AG04450 (cell line): ENCODE measurements around the gene GRID1. TPM values are rescaled to one million over a fixed set of nuclear protein-coding genes. Genes with fewer than 3 reads are reported as not detected.

Experiments
- CTCF ChIA-PET: fragments of 300-600, 350-600 bp; formaldehyde crosslinking; extraction: SDS; loops from one replicate; lab custom pipeline; 2022; ENCODE audit warnings: antibody characterized with exemption, inconsistent platforms; lab: Charles Lee
- POLR2A ChIA-PET: fragments of 350-600 bp; formaldehyde crosslinking; extraction: SDS; loops from one replicate; lab custom pipeline; 2021; ENCODE audit warnings: antibody characterized with exemption, inconsistent platforms; lab: Yijun Ruan, JAX
- DNase-seq: peaks from one replicate; pipeline ENCODE4 v3.0.0-alpha.2; 2011; ENCODE audit warnings: low read depth, low spot score
- H3K27ac ChIP-seq: one replicate; pipeline ENCODE4 v1.5.1; 2012; ENCODE audit warnings: low read depth, low read length, control low read depth
- H3K27me3 ChIP-seq: one replicate; pipeline ENCODE4 v1.6.0; 2012; ENCODE audit warnings: low read length; ENCODE audit not compliant: control insufficient read depth, insufficient read depth
- H3K4me3 ChIP-seq: 2 replicates; pipeline ENCODE4 v1.5.1; 2011; ENCODE audit warnings: mild to moderate bottlenecking, low read depth, low read length, control low read depth
- H3K9me3 ChIP-seq: 2 replicates; pipeline ENCODE4 v1.5.1; 2012; ENCODE audit warnings: low read length; ENCODE audit not compliant: control insufficient read depth, insufficient read depth
- CTCF ChIP-seq: IDR thresholded peaks from 2 replicates; pipeline ENCODE4 v1.5.1; 2011; ENCODE audit warnings: low read depth, low read length, control low read depth, inconsistent platforms
- polyA plus RNA-seq: library from polyadenylated mRNA; depleted of rRNA; stranded (reverse); fragments of >200 nt; gene quantifications from 2 replicates; pipeline ENCODE4 v1.2.3, GENCODE V29; 2011

Gene GRID1
- polyA plus RNA-seq, 1 experiment, result not detected

DNA sequence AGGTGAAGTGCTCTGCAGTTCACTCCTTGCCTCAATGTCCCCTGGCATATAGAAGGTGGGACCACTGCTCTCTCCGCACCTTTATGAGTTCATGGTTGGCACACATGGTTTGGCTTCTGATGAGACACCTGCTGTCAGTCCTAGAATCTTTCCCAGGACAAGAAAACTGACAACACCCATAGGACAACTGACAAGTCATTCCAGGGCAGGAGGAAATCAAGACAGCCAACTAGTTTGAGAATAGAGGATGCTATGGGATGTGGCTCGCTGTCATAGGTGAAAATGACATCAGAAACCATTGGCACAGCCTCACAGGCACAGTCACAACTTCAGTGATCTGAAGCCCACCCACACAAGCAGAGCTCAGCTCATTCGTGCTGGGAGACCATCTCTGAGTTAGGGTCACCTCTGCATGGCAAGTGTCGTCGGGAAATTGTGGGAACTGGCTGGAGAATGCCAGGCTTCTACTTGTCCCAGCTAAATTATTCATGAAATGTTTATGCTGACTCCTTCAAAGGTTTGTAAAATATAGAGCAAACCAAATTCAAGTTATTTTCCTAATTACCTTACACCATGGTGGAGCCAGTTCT is 762.4 kb downstream of the GRID1 start:
- no peak for TF ChIP-seq CTCF
- H3K27ac ChIP-seq, result no peak overlapping the region
- DNase-seq, result no peak
- CTCF ChIA-PET, result no interaction called here
- H3K27me3 ChIP-seq, result no peaks in the 10 kb centered on the region
- H3K9me3 ChIP-seq, result peaks cover 47% of the 10 kb centered on the region
- no peak overlapping the region for H3K4me3 ChIP-seq
- POLR2A ChIA-PET, result no interaction called here

DNA sequence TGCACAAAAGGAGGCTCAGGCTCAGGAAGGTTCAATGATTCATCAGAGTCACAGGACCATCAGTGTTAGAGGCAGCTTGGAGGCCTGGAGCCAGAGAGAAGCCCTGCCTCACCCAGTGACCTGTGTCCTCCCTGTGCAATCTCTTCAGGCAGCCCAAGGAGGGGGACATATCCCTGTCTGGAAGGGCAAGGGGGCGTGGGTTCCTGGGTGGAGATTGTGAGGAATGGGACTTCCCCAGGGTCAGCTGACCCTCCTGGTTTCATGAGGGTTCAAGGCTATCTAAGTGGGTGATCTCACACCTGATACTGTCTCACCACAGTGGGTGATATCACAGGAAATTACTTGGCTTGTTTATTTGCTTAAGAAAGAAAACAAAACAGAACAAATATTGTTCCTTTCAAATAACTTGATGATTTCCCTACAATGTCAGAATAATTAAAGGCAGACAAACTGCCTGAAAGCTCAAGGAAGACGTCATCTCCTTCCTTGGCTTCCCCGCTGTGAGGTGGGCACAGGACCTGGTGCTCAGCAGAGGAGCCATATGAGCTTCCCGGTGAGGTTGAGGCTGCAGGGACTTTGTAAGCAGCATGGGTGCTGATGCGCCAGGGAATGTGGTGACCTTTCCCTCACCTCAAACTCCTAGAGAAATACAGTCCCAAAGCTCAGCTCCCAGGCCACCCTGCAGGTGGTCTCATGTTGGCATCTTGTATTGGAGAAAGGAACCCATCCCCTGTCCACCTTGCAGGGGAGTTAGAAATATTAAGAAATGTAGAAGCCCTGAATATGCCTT is 763.2 kb downstream of the GRID1 start:
- no peak for DNase-seq
- Histone ChIP-seq H3K4me3 (no peak overlapping the region), H3K27ac (no peak overlapping the region), H3K27me3 (no peaks in the 10 kb centered on the region), H3K9me3 (peaks cover 48% of the 10 kb centered on the region)
- ChIA-PET POLR2A (no interaction called here), CTCF (no interaction called here)
- TF ChIP-seq CTCF, result no peak

DNA sequence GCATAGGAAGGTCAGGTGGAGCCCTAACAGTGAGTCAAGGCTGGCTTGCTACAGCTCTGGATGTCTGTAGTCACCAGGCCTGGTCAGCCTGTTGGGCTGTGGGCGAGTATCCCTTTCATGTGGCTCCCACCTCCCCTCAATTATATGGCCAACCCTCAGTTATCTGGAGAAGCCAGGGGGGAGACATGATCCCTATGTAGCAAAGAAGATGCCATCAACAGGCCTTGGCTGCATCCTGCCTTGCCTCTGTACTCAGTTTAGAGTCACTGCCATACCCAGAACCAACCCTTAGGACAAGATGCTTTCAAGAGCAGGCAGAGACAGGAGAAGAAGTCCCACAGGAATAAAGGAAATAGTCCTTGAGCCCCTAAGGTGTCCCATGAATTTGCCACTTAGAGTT is 763.9 kb downstream of the GRID1 start:
- Histone ChIP-seq H3K27me3 (no peaks in the 10 kb centered on the region), H3K4me3 (no peak overlapping the region), H3K27ac (no peak overlapping the region), H3K9me3 (peaks cover 48% of the 10 kb centered on the region)
- ChIA-PET POLR2A (no interaction called here), CTCF (no interaction called here)
- DNase-seq, result no peak
- no peak for TF ChIP-seq CTCF

GRCh38 chr10:85602306-85602705 is 764.3 kb downstream of the GRID1 start:
- Histone ChIP-seq H3K4me3 (no peak overlapping the region), H3K27ac (no peak overlapping the region), H3K9me3 (peaks cover 47% of the 10 kb centered on the region), H3K27me3 (no peaks in the 10 kb centered on the region)
- ChIA-PET POLR2A (no interaction called here), CTCF (no interaction called here)
- no peak for TF ChIP-seq CTCF
- no peak for DNase-seq

DNA sequence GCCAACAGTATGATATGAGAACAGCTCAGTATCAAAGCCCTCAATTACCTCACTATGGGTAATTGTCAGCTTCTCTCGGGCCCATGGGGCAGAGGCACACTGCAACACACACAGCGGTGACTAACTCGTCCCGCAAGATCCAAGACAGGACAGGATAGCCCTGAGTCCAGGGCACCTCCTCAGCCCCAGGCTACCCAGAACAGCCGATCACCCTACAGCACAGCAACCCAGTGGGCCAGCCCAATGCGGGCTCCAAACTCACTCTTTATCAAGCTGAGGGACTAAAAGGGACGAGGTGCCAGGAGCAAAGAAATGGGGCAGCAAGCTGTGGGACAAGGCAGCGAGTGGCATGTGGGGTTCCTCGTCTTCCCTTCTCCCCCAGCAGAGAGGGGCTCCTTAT is 765.1 kb downstream of the GRID1 start:
- peaks cover 50% of the 10 kb centered on the region for H3K9me3 ChIP-seq
- ChIA-PET CTCF (no interaction called here), POLR2A (no interaction called here)
- DNase-seq, result no peak
- no peak overlapping the region for H3K4me3 ChIP-seq
- TF ChIP-seq CTCF, result no peak
- H3K27ac ChIP-seq, result no peak overlapping the region
- no peaks in the 10 kb centered on the region for H3K27me3 ChIP-seq
